NCI-H1694 (cell line): ENCODE results near the gene CACNA1C.
"Not testable (repeated sequence)": the region's sequence is repeated elsewhere in the genome, so short reads cannot be mapped to it uniquely, and the experiment has no call there.

Experiments
- DNase-seq: peaks from one replicate; lab custom pipeline; 2025; lab: John Stamatoyannopoulos, UW

The CACNA1C gene

GRCh38 chr12:2677142-2677880 is 624.5 kb downstream of the CACNA1C start:
- DNase-seq = no peak

- no peak for DNase-seq
Measured at GRCh38 chr12:2678426-2678825, 625.6 kb downstream of the CACNA1C start.

GRCh38 chr12:2679068-2679815 is 626.5 kb downstream of the CACNA1C start:
- no peak for DNase-seq

- no peak for DNase-seq
Measured at GRCh38 chr12:2679816-2680675, 627.3 kb downstream of the CACNA1C start.

GRCh38 chr12:2680676-2681039 is 627.9 kb downstream of the CACNA1C start:
- no peak for DNase-seq

- no peak for DNase-seq
Measured at GRCh38 chr12:2681450-2682205, 628.8 kb downstream of the CACNA1C start.

- DNase-seq = peak; percentile 64
Measured at GRCh38 chr12:2682296-2683251, 629.8 kb downstream of the CACNA1C start.

- DNase-seq = no peak
Measured at GRCh38 chr12:2683283-2684025, 630.7 kb downstream of the CACNA1C start.

GRCh38 chr12:2684026-2684325 is 631.2 kb downstream of the CACNA1C start:
- DNase-seq = not testable (repeated sequence)

GRCh38 chr12:2685620-2686279 is 633.0 kb downstream of the CACNA1C start:
- not testable (repeated sequence) for DNase-seq

- DNase-seq = no peak
Measured at GRCh38 chr12:2686280-2686646, 633.5 kb downstream of the CACNA1C start.

- DNase-seq = no peak
Measured at GRCh38 chr12:2687058-2687457, 634.3 kb downstream of the CACNA1C start.

GRCh38 chr12:2687726-2688125 is 634.9 kb downstream of the CACNA1C start:
- no peak for DNase-seq

GRCh38 chr12:2688381-2688931 is 635.7 kb downstream of the CACNA1C start:
- no peak for DNase-seq

- no peak for DNase-seq
Measured at GRCh38 chr12:2689393-2689792, 636.6 kb downstream of the CACNA1C start.

GRCh38 chr12:2689879-2690278 is 637.1 kb downstream of the CACNA1C start:
- no peak for DNase-seq

GRCh38 chr12:2690348-2691005 is 637.7 kb downstream of the CACNA1C start:
- DNase-seq = no peak

- DNase-seq = peak; percentile 39
Measured at GRCh38 chr12:2691006-2691344, 638.2 kb downstream of the CACNA1C start.
